Cardiac fibroblast (primary cell): ENCODE data around the gene KIAA1217.
A peak's percentile ranks its signal among the peaks of the same experiment; 100 is the strongest.

ENCODE experiments used
- DNase-seq, 2 donors: peaks; one replicate each; pipeline versions ENCODE4 v3.0.0 to v3.0.0-alpha.2; 2010; ENCODE audit warnings: low read depth in 2 of 2
- H3K4me3 ChIP-seq, 2 donors: replicated peaks in 1 of 2; 1 replicate in 1 of 2; 2 replicates in 1 of 2; pipeline ENCODE4 v1.5.1; 2011; ENCODE audit warnings: low read depth in 2 of 2, low read length in 2 of 2, mild to moderate bottlenecking in 2 of 2, moderate library complexity in 1 of 2
- TF ChIP-seq, protein P1 (sequence below): IDR thresholded peaks from one replicate; pipeline ENCODE4 v1.5.1; 2011; ENCODE audit warnings: low read depth, mild to moderate bottlenecking, low read length, inconsistent platforms

KIAA1217 gene

DNA sequence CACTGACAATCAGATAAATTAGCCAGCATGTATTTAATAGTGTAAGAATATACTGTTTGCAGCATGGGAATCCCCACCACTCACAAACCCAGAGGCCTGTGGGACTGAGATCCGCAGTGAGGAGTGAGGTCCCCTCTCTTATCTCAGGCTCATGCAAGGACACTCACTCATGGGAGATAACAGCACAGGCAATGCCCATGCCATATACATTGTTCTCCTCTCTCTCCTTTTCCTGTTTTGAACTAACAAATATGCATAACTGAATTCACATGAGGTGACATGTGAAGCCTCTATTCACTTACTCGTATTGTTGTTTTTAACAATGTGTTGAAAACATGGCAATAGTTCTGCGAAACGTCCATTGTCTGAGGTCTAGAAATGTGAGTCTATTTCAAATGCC lies 284.2 kb downstream of the KIAA1217 start:
- peak in 1 of 2 donors; percentile 25 for DNase-seq
- TF ChIP-seq, protein P1, sequence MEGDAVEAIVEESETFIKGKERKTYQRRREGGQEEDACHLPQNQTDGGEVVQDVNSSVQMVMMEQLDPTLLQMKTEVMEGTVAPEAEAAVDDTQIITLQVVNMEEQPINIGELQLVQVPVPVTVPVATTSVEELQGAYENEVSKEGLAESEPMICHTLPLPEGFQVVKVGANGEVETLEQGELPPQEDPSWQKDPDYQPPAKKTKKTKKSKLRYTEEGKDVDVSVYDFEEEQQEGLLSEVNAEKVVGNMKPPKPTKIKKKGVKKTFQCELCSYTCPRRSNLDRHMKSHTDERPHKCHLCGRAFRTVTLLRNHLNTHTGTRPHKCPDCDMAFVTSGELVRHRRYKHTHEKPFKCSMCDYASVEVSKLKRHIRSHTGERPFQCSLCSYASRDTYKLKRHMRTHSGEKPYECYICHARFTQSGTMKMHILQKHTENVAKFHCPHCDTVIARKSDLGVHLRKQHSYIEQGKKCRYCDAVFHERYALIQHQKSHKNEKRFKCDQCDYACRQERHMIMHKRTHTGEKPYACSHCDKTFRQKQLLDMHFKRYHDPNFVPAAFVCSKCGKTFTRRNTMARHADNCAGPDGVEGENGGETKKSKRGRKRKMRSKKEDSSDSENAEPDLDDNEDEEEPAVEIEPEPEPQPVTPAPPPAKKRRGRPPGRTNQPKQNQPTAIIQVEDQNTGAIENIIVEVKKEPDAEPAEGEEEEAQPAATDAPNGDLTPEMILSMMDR: no peak
- H3K4me3 ChIP-seq: no peak overlapping the region

DNA sequence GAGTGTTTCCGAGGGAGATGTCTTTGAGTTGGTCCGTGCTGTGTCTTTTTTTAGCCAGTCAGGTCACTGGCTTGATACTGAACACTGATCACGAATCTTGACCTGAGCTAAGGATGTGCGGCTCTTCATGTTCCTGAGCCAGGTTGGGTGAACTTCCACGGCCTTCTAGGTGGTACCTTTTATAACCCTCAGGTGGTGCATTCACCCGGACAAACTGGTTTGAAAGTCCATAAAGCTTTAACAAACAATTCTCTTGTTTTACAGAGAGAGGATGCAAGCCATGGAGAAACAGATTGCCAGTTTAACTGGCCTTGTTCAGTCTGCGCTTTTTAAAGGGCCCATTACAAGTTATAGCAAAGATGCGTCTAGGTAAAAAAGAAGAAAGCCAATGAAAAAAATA lies 285.3 kb downstream of the KIAA1217 start:
- no peak overlapping the region for H3K4me3 ChIP-seq
- TF ChIP-seq, protein P1: no peak
- no peak for DNase-seq

DNA sequence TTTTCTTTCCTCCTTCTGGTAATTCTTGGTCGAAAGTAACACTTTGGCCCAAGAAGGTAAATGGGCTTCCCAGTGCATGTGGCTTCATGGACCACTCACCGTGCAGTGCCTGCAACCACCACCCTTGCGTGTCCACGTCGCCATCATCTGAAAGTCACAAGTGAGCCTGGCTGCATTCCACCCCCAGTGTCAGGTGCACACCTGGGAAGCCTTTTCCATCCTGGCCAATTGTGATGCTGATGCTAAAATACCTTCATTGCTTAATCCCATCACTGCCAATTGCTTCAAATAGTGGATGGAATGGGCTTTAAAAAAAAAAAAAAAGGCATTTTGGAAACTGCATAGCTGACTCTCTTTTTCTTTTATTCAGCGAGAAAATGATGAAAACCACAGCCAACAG lies 285.8 kb downstream of the KIAA1217 start:
- TF ChIP-seq, protein P1: no peak
- no peak for DNase-seq
- H3K4me3 ChIP-seq: no peak overlapping the region

DNA sequence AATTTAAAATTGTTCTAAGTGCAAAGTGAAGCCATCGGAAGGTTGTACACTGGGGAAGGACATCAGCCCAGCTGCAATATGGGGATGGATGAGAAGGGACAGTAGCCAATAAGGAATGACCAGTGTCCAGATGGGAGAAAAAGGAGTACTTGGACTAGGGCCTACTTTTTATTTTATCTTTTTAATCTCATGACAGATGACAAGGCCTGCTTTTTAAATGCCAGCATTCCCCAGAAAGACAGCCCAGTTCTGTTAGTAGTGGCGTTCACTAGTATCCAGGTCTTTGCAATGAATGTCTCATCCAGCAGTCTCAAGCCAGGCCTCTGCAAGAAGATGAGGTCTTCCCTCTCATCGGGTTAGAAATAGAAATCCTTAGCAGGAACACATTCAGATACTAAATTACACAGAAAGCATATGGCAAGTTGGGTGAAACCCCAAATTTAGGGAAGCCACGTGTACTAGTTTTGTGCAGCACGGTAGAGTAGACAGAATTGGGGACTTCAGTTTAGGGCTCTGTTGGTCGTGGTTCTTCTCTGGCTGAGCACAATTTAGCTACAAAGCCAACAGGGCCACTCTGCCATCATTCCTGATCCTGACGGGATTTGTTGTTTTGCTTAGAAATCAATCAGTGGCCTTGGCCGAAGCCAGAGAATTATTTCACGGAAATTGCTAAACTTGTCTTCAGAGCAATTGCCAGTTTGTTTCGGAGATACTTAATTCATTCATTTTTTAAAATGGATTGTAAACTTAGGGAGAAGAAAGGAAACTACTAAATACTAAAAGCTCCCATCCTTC lies 286.9 kb downstream of the KIAA1217 start:
- H3K4me3 ChIP-seq: no peak overlapping the region
- no peak for DNase-seq
- TF ChIP-seq, protein P1: no peak

DNA sequence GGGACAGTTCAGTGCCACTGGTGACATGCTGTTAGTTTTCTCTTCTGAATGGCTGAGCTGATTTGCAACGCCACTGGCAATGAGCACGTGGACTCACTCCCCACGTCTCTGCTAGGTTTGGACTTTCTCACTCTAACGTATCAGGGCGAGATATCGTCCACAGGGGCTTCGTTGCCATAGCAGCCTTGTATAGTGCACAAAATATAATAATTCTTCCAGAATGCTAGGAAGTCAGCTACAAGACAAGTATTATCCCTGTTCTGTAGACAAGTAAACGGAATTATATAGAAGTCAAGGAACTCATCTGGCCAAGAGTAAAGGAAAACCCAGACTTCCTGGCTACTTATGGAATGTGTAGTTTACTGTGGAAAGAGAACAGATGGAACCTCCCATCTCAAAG lies 288.0 kb downstream of the KIAA1217 start:
- DNase-seq: no peak
- no peak overlapping the region for H3K4me3 ChIP-seq
- TF ChIP-seq, protein P1: no peak

DNA sequence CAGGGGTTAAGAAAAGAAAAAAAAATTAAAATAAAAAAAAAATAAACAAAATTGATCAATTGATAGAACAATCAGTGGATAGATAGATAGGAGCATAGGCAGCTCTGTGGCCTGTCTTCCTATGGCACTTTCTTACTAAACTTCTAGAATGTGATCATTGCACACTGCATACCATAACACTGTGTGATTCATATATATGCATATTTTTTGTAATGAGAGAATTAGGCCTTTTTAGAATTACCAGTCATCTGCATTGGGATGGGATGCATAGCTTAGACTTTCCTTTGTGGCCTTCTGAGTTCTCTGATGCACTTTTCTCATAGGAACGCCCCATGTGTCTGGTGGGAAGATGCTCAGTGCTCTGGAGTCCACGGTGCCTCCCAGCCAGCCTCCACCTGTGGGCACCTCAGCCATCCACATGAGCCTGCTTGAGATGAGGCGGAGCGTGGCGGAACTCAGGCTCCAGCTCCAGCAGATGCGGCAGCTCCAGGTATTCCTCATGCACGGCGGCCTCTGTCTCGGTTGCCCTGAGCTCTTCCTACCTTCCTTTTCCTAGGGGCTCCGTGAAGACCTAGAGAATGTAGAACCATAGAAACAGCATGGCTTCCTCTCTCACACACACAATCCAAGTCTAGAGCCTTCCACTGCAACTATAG lies 292.2 kb downstream of the KIAA1217 start:
- no peak overlapping the region for H3K4me3 ChIP-seq
- TF ChIP-seq, protein P1: no peak
- no peak for DNase-seq

DNA sequence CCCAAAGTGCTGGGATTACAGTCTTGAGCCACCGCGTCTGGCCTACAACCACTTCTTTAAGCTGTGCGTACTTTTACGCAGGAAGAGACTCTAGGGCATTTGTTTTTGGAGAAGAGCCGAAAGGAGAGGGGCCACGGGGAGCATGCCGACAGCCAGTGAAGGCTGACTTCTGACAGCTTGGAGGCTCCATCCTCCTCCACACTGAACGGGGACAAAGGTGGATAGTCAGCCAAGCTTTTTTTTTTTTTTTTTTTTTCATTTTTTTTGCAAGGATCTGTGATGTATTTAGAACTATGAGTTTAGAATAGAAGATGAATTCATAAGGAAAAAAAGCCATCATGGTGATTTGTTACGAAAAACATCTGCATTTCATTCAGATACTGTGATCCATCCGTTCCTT lies 293.1 kb downstream of the KIAA1217 start:
- H3K4me3 ChIP-seq: no peak overlapping the region
- TF ChIP-seq, protein P1: no peak
- DNase-seq: no peak
